Neural cell (in vitro differentiated cells): ENCODE data around the gene SDK2.

ENCODE experiments used
- CTCF ChIP-seq: fragments of 450-650 bp; IDR thresholded peaks from 2 replicates; pipeline ENCODE4 v1.5.1; 2014; ENCODE audit warnings: antibody characterized with exemption, mild to moderate bottlenecking, moderate library complexity; ENCODE audit not compliant: poor library complexity, severe bottlenecking
- EP300 ChIP-seq: fragments of 450-650 bp; conservative IDR thresholded peaks from 2 replicates; pipeline ENCODE4 v1.6.1; 2014; ENCODE audit warnings: antibody characterized with exemption, mild to moderate bottlenecking, moderate library complexity; ENCODE audit not compliant: poor library complexity, severe bottlenecking
- EZH2 ChIP-seq: fragments of 200-600, 300-800 bp; shearing (Covaris generic), sonication (generic); IDR thresholded peaks from 2 replicates; pipeline ENCODE4 v1.6.1; 2014; ENCODE audit warnings: antibody characterized with exemption, low read length, borderline replicate concordance, mild to moderate bottlenecking; ENCODE audit not compliant: insufficient read depth, poor library complexity, severe bottlenecking
- POLR2AphosphoS5 ChIP-seq: IDR thresholded peaks from 2 replicates; pipeline ENCODE4 v1.6.1; 2012
- RAD21 ChIP-seq: fragments of 450-650 bp; conservative IDR thresholded peaks from 2 replicates; pipeline ENCODE4 v1.6.1; 2014; ENCODE audit warnings: antibody characterized with exemption, mild to moderate bottlenecking, moderate library complexity
- SMC3 ChIP-seq: fragments of 450-650 bp; conservative IDR thresholded peaks from 2 replicates; pipeline ENCODE4 v1.6.1; 2014; ENCODE audit warnings: antibody characterized with exemption, mild to moderate bottlenecking, moderate library complexity; ENCODE audit not compliant: poor library complexity

GRCh38 chr17:73551144-73551543 is 93.1 kb downstream of the SDK2 start:
- TF ChIP-seq CTCF, result no peak
- no peak for TF ChIP-seq EZH2
- no peak for TF ChIP-seq SMC3
- no peak for TF ChIP-seq EP300
- TF ChIP-seq POLR2AphosphoS5, result no peak
- TF ChIP-seq RAD21, result no peak
